Stimulated activated CD4-positive, alpha-beta T cell treated with anti-CD3 and anti-CD28 coated beads, Interleukin-1b, Interleukin-23, amount 100 ng/mL, for 4 hours (primary cell): ENCODE data around the gene SYNE3.

ENCODE experiments used
- DNase-seq, 2 donors: peaks; one replicate each; pipeline ENCODE4 v3.0.0-alpha.2; 2020; ENCODE audit warnings: low read depth in 2 of 2

SYNE3 gene

GRCh38 chr14:95505030-95505589 lies 11.3 kb downstream of the SYNE3 start:
- no peak for DNase-seq

DNA sequence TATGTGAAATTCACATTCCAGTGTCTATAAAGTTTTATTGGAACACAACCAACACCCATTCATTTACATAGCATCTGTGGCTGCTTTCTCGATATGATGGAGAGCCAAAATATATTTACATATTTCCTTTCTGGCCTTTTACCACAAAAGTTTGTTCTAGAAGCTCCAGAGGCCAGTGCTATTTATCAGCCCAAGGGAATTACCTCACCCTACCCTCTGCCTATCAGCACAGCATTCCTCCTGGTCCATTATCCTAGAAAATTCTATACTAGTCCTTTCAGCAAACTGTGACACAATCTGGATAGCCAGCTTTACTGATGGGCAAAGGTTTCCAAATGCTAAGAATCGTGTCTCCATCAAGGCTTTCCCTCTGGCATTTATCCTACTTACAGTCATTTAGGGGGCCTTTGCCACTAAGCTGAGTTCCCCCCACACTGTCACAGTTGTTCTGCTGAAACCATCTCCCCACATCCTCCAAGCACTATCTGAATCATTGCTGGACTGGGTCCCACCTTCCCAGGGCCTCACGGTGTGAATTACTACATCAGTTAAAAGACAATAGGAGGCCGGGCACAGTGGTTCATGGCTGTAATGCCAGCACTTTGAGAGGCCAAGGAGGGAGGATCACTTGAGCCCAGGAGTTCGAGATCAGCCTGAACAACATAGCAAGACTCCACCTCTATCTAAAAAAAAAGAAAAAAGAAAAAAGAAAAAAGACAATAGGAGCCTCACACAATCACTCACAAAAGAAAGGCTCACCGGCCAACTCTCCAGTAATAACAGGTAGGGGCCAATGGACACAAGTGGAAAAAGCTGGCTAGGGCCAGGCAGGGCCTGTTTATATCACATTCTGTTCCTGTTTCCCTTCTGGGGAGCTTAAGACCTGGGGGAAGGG lies 12.1 kb downstream of the SYNE3 start:
- no peak for DNase-seq

- no peak for DNase-seq
These were observed 12.9 kb downstream of the SYNE3 start for GRCh38 chr14:95503365-95504134.

DNA sequence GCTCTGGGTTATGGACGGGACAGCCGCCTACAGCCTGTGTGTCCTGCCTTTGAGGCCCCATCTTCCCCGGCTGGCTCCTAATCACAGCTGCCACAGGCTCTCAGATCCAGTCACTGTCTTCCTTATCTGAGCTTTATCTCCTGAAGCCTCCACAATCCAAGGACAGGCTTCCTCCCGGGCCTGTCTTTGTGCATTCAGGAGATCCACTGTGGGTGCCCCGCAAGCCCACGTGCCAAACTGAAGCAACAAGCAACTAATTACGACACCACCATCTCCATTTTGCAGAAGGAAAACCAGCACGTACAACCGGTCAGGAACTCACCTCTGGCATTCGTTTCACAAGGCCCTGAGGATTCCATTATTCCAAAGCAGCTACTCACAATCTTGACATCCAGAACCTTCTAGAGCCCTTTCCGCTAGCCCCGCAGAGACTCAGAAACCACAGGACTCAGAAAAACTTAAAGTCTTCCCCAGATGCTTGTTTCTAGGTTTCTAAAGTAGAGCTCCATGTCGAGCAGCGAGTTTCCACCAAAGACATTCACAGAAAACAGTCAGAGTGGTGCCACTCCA lies 14.0 kb downstream of the SYNE3 start:
- DNase-seq, result no peak

- no peak for DNase-seq
These were observed 15.6 kb downstream of the SYNE3 start for GRCh38 chr14:95500772-95501401.

GRCh38 chr14:95500201-95500681 lies 16.2 kb downstream of the SYNE3 start:
- no peak for DNase-seq

DNA sequence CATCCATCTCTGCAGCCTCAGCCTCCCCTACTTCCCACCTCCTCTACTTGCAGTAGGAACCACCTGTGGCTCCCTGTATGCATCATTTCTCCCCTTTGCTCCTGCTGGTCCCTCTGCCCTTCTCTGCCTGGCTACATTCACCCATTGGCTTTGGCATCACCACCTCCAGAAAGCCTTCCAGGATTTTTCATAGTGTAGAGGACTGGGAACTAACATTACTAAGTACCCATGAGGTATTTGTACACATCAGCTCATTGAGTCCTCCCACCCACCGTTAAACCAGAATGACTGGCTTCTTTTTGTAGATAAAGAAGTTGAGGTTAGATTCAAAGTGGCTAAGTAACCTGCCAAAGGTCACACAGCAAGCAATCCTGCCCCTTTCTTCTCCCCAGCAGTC lies 17.1 kb downstream of the SYNE3 start:
- no peak for DNase-seq

- DNase-seq, result no peak
These were observed 17.7 kb downstream of the SYNE3 start for GRCh38 chr14:95498622-95499353.

- DNase-seq, result no peak
These were observed 18.9 kb downstream of the SYNE3 start for GRCh38 chr14:95497561-95498011.

- DNase-seq, result no peak
These were observed 19.7 kb downstream of the SYNE3 start for GRCh38 chr14:95496690-95497259.

- no peak for DNase-seq
These were observed 20.3 kb downstream of the SYNE3 start for GRCh38 chr14:95496111-95496681.

DNA sequence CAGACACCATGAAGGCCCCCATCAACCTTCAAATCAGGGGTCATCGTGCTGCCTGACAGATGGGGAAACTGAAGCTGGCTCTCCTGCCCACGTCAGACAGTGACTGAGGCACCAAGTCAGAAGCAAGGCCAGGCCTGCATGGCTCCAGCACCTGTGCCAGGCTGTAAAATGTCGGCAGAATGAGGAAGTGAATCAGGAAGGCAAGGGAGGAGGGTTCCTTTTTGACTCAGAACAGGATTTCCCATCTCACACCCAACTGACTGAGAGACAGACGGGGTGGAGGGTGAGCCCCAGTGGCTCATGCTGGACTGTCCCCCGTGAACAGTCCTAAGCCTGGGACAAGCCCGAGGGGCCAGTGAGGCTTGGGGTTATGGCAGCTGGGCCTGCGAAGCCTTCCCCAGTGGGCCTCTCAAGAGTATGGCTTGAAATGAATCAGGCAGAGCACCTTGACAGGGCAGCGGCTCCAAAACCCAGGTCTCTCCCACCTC lies 20.9 kb downstream of the SYNE3 start:
- no peak for DNase-seq

DNA sequence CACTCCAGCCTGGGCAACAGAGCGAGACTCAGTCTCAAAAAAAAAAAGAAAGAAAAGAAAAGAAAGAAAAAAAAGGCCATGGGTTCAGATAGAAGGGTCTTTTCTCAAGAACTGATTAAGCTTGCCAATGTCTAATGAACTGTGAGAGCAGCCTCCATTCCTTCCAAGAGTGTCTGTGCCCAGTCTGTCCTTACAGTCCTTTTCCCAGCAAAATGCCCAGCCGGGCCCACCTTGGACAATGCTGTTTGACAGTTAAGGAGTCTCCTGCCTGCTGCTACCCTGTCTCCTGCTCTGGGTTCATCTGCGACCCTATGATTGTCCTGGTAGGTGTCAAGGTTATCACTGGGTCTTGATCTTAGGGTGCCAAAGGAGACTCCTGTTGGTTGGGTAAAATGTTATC lies 21.4 kb downstream of the SYNE3 start:
- DNase-seq, result no peak

- DNase-seq, result no peak
These were observed 22.0 kb downstream of the SYNE3 start for GRCh38 chr14:95494456-95494855.

DNA sequence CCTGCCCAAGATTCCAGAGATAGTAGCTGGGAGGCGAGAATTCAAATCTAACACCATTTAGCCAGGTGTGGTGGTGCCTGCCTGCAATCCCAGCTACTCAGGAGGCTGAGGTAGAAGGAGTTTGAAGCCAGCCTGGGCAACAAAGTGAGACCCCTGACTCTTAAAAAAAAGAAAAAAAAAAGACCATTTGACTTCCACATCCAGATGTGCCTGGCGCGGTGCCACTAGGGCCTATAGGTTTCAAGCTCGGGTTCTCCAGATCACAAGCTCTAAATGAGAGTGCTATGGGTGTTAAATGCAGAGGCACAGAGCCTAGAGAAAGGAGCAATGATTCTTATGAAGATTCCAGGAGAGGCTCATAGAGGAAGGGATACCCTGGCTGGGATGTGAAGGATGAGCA lies 22.5 kb downstream of the SYNE3 start:
- no peak for DNase-seq

DNA sequence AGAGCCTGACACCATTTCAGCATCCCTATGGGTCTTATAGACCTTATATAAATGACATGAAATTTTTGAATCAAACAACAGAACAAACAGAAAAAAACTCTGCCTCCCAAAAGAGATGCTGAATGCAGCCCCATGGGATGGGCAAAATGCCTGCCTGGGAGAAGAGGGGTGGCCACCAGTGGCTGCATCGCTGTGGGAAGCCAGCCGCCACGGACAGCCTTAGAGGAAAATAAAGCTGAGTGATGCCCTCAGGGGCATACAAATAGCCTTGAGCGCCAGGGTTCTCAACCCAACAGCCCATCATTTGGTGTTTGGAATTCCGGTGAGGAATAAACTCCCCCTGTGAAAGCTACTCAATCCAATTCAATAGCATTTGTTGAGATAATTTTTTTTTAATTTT lies 22.9 kb downstream of the SYNE3 start:
- DNase-seq, result no peak

DNA sequence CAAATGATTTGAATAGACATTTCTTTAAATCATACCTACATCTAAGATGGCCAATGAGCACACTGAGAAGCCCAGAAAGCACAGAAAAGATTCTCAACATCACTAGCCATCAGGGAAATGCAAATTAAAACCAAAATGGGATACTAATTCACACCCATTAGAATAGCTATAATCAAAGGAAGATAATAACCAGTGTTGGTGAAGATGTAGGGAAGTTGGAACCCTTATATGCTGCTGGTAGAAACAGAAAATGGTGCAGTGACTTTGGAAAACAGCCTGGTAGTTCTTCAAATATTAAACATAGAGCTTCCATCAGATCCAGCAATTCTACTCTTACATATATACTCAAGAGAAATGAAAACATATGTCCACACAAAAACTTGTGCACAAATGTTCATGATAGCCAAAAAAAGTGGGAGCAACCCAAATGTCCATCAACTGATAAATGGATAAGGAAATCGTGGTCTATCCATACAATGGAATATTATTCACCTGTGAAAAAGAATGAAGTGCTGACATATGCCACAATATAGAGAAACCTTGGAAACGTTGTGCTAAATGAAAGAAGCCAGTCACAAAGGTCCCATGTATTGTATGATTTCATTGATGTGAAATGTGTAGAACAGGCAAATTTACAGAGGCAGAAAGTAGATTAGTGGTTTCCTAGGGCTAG lies 24.4 kb downstream of the SYNE3 start:
- no peak for DNase-seq

GRCh38 chr14:95490727-95491451 lies 25.6 kb downstream of the SYNE3 start:
- DNase-seq, result no peak

GRCh38 chr14:95490138-95490509 lies 26.3 kb downstream of the SYNE3 start:
- DNase-seq, result no peak
